Femur (tissue), 1 donor: ENCODE measurements around the gene SSUH2.

Experiments
- DNase-seq: peaks from one replicate; pipeline ENCODE4 v3.0.0-alpha.2; 2017

Gene SSUH2

GRCh38 chr3:8578282-8578681 lies 66.3 kb downstream of the SSUH2 start:
- DNase-seq = no peak

DNA sequence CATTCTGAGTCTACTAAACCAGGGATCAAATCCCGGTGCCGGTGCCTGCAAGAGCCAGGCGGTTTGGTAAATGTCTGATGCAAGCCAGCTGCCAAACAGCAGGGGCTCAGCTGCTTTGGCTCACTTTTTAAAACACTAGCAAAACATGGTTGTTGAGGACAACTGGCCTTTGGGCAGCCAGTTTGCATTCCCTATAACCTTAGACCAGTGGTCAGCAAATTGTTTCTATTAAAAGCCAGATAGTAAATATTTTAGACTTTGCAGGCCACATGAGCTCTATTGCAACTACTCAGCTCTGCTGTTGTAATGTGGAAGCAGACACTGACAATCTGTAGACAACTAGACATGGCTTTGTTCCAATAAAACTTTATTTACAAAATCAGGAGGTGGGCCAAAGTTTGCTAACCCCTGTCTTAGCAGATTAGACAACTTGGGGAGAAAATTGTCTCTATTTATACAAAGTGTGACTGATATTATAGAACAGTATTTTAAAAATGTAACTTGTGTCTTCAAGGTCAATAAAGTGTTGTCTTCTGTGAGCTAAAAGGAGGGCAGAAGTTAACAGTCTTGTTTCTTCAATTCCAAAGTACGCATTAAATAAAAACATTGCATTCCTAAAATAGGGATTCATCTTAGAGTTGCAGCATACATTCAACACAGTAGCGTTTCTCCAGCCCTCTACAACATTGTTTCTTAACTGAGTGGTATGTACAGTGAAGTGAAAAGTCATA lies 67.6 kb downstream of the SSUH2 start:
- DNase-seq = no peak

- no peak for DNase-seq
Observed at GRCh38 chr3:8576436-8576835, 68.2 kb downstream of the SSUH2 start.

DNA sequence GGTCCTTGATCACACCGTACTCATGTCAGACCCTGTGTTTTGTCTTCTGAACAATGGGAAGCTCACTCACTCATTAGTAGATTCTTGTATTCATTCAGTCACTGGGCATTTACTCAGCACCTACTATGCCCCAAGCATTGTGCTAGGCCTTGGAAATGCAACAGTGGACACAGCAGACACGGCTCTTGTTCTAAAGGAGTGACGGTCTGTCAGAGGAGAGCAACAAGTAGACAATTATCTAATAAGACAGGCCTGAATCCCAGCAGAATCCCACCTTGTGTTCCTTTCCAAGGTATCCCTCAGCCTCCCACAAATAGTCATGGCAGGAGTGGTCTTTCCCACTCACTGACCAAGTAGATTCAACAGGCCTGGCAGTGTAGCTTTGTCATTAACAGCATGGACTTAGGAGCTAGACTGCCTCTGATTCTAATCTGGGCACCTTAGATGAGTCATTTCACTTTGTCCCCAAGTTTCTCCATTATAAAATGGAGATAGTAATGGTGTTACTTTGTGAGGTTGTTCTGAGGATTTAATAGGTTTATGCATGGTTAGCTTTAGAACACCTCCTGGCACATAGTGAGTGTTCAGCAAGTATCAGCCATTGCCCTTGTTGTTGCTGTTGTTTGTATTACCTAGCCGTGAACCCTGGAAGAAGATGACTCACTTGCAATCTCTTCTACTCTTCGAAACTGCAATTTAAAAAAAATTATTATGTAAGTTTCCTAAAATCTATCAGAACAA lies 69.1 kb downstream of the SSUH2 start:
- DNase-seq = no peak

- DNase-seq = no peak
Observed at GRCh38 chr3:8574670-8575322, 69.8 kb downstream of the SSUH2 start.

DNA sequence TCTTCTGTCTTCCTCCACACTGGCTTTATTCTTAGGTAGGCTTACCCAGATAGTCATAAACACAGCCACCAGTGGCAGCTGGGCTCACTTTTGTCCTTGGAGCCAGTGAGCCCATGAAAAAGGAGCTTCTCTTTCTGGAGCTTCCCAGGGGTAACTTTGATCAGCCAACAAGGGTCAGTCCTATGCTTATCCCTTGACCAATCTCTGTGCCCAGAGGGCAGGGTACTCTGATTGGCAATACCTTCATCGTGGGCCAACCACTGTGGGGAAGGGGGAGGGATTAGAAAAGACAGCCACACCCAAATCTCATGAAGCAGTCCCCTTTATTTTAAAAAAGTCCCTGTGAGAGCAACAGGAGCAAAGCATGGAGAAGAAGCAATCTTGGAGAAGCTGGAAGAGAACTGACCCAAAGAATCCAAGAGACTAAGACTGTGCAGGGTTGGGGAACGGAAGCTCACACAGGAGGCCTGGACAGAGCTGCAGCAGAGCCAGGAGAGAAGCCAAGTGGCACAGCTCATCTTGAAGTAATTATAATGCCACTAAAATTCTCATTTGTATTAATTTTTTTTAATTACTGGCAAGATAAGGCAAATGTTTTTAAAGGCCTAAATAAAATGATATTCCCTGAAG lies 70.4 kb downstream of the SSUH2 start:
- DNase-seq = no peak

- no peak for DNase-seq
Observed at GRCh38 chr3:8573342-8573926, 71.2 kb downstream of the SSUH2 start.

DNA sequence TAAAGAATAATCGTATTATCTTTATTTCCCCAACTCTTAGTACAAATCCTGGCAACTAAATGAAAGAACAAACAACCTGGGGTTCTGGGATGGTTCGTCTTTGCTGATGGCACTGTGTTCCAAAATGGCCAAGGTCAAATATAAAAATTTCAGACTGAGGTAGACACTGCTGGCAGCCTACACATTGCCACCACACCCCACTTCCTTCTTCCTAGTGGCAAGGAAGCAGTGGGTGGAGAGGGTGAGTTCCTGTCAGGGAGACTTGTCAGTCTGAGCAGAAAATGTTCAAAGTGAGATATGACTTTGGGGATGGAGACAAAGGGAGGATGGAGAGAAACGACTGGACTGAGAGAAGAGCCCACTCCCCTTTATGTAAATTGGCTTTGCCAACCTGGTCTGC lies 73.3 kb downstream of the SSUH2 start:
- DNase-seq = no peak
